ENCODE data around the gene SYNJ2. TPM values are rescaled to one million over a fixed set of nuclear protein-coding genes. Genes with fewer than 3 reads are reported as not detected.

SYNJ2 gene
- total and polyA plus RNA-seq, 2 donors (not counting 3 experiments of a cell fraction or from before 2014, with no cell fraction given), result 35.1 to 78.2 TPM

- FAIRE-seq (peak; percentile 98), DNase-seq (ENCODE audit: low read depth, low spot score) (peak; percentile 98)
- ChIA-PET POLR2A (interaction anchor here (0.5 to 1.5 kb wide), 6 partner anchors 9 to 63 kb away, joined by 3 to 8 read pairs (median 4); no protein-coding TSS in a partner anchor), CTCF (interaction anchor here (0.7 to 3.9 kb wide), 26 partner anchors 9 to 269 kb away, joined by 3 to 45 read pairs (median 5); partner anchors contain the start of gene SYNJ2)
- peaks cover 56% of the 10 kb centered on the region for H3K79me2 ChIP-seq (ENCODE audit: control insufficient read depth, insufficient read depth, low read length)
- H3K9me3 ChIP-seq (replicated peaks; ENCODE audit: control insufficient read depth, insufficient read depth, low read length), result no peaks in the 10 kb centered on the region
- TF ChIP-seq FOS (IDR thresholded peaks at IDR 0.05; ENCODE audit: borderline replicate concordance, insufficient read depth, low read length) (no peak), POLR2AphosphoS5 (IDR thresholded peaks at IDR 0.05; ENCODE audit: insufficient read depth, low read depth, low read length) (peak; percentile 82), EZH2 (IDR thresholded peaks at IDR 0.05; ENCODE audit: borderline replicate concordance, low read depth, low read length, severe bottlenecking) (no peak), JUN (IDR thresholded peaks at IDR 0.05; ENCODE audit: borderline replicate concordance, insufficient read depth, insufficient read length, low read depth) (peak; percentile 73), POLR2A (IDR thresholded peaks at IDR 0.05; ENCODE audit: low read depth, low read length) (no peak), MYC (IDR thresholded peaks at IDR 0.05; ENCODE audit: low read depth, low read length) (no peak), GATA2 (IDR thresholded peaks at IDR 0.05; ENCODE audit: insufficient read depth, insufficient read length, low read depth, low read length) (no peak)
- TF ChIP-seq, protein P1, sequence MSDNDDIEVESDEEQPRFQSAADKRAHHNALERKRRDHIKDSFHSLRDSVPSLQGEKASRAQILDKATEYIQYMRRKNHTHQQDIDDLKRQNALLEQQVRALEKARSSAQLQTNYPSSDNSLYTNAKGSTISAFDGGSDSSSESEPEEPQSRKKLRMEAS (IDR thresholded peaks at IDR 0.05; ENCODE audit: insufficient read depth, insufficient read length), result no peak
- TF ChIP-seq, protein P2, sequence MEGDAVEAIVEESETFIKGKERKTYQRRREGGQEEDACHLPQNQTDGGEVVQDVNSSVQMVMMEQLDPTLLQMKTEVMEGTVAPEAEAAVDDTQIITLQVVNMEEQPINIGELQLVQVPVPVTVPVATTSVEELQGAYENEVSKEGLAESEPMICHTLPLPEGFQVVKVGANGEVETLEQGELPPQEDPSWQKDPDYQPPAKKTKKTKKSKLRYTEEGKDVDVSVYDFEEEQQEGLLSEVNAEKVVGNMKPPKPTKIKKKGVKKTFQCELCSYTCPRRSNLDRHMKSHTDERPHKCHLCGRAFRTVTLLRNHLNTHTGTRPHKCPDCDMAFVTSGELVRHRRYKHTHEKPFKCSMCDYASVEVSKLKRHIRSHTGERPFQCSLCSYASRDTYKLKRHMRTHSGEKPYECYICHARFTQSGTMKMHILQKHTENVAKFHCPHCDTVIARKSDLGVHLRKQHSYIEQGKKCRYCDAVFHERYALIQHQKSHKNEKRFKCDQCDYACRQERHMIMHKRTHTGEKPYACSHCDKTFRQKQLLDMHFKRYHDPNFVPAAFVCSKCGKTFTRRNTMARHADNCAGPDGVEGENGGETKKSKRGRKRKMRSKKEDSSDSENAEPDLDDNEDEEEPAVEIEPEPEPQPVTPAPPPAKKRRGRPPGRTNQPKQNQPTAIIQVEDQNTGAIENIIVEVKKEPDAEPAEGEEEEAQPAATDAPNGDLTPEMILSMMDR (IDR thresholded peaks at IDR 0.05; ENCODE audit: extremely low read depth in 1 of 2, insufficient read depth in 1 of 2, low read depth in 1 of 2, low read length in 2 of 2), result peak; percentile 74 to 90
- peak overlapping the region; percentile 83 for H3K27ac ChIP-seq (ENCODE audit: insufficient read depth, low read depth, low read length)
- H3K4me3 ChIP-seq (replicated peaks in 1 of 3; ENCODE audit: insufficient read depth in 1 of 3, low read depth in 1 of 3, low read length in 3 of 3), result no peak overlapping the region
- H3K4me2 ChIP-seq (ENCODE audit: insufficient read depth, low read length), result peak overlapping the region; percentile 6
- dilution Hi-C loops (cut with MboI; ENCODE audit: extremely low pct_ligation_motif_present, low sequenced_read_pairs) (no loop called here), intact Hi-C loops (cut with micrococcal nuclease) (loop anchor here (1.0 kb wide), 6 partner anchors 14 to 45 kb away; partner anchors contain the start of gene SYNJ2)
- H3K36me3 ChIP-seq (ENCODE audit: control insufficient read depth in 2 of 2, extremely low read depth in 1 of 2, insufficient read depth in 2 of 2, low read length in 2 of 2), result peaks cover 0 to 3% of the 10 kb centered on the region in 2 experiments
- no peaks in the 10 kb centered on the region for H3K27me3 ChIP-seq (ENCODE audit: control insufficient read depth in 2 of 2, insufficient read depth in 2 of 2, low read length in 2 of 2)
- no peaks in the 10 kb centered on the region for H4K20me1 ChIP-seq (replicated peaks; ENCODE audit: control insufficient read depth, extremely low read depth, insufficient read depth, low read length)
- H2AFZ ChIP-seq (ENCODE audit: low read depth, low read length), result no peak overlapping the region
- no peaks in the 10 kb centered on the region for H3K9me1 ChIP-seq (replicated peaks; ENCODE audit: control insufficient read depth, extremely low read depth, insufficient read depth, low read length)
- peak overlapping the region; percentile 65 for H3K9ac ChIP-seq (replicated peaks; ENCODE audit: extremely low read depth, insufficient read depth, low read length)
- BruUV-seq (replicated peaks), result TSS peak; percentile 84
- H3K4me1 ChIP-seq (ENCODE audit: control insufficient read depth, extremely low read depth, insufficient read depth, low read length), result peaks cover 32% of the 10 kb centered on the region
Observed at GRCh38 chr6:158026054-158026900, 44.6 kb downstream of the SYNJ2 start.
